ENCODE results near the gene SBSN.

- TF ChIP-seq POLR2A (IDR thresholded peaks at IDR 0.05; ENCODE audit: low read depth, low read length) (no peak), CEBPB (IDR thresholded peaks at IDR 0.05; ENCODE audit: borderline replicate concordance in 1 of 2, low read depth in 2 of 2, low read length in 2 of 2) (no peak), USF2 (IDR thresholded peaks at IDR 0.05; ENCODE audit: borderline replicate concordance, low read depth, low read length) (no peak), CREB1 (IDR thresholded peaks at IDR 0.05; ENCODE audit: low read depth) (peak; percentile 37; the same call in 1 of the 2 replicates), ZNF24 (IDR thresholded peaks at IDR 0.05) (no peak), CTCF (IDR thresholded peaks at IDR 0.05 in 2 of 3, conservative IDR thresholded peaks at IDR 0.05 in 1 of 3; ENCODE audit: control insufficient read depth in 2 of 3, extremely low read depth in 1 of 3, insufficient read depth in 1 of 3, low read depth in 3 of 3, low read length in 3 of 3) (no peak), MXI1 (IDR thresholded peaks at IDR 0.05; ENCODE audit: low read depth, low read length) (no peak), EZH2 (IDR thresholded peaks at IDR 0.05; ENCODE audit: borderline replicate concordance, control insufficient read depth, low read depth, low read length) (no peak)
Measured at GRCh38 chr19:35545855-35546381, 17.8 kb upstream of the SBSN start.

All from GM12878 (cell line).